Mesenchymal stem cell (in vitro differentiated cells and primary cell): ENCODE results near the gene RRP1B.

Source experiments
- DNase-seq: peaks from one replicate; pipeline ENCODE4 v3.0.0-alpha.2; 2013
- H2AFZ ChIP-seq: one replicate; pipeline ENCODE4 v1.6.1; 2013; ENCODE audit warnings: low read depth, mild to moderate bottlenecking, control low read depth, inconsistent platforms, low read length, moderate library complexity
- H2AK5ac ChIP-seq: 2 replicates; pipeline ENCODE4 v1.6.1; 2013; ENCODE audit warnings: low read length, moderate library complexity, mild to moderate bottlenecking, inconsistent platforms; ENCODE audit not compliant: severe bottlenecking
- H2BK120ac ChIP-seq: one replicate; pipeline ENCODE4 v1.6.1; 2013; ENCODE audit warnings: low read depth, mild to moderate bottlenecking, inconsistent platforms, low read length, moderate library complexity
- H2BK12ac ChIP-seq, 2 experiments: one replicate each; pipeline ENCODE4 v1.6.1; 2013; ENCODE audit warnings: inconsistent platforms in 2 of 2, low read length in 2 of 2, mild to moderate bottlenecking in 2 of 2, moderate library complexity in 2 of 2, control low read depth in 1 of 2
- H2BK15ac ChIP-seq: one replicate; pipeline ENCODE4 v1.6.1; 2013; ENCODE audit warnings: mild to moderate bottlenecking, low read depth, inconsistent platforms; ENCODE audit not compliant: poor library complexity, severe bottlenecking
- H2BK5ac ChIP-seq: 2 replicates; pipeline ENCODE4 v1.6.1; 2013; ENCODE audit warnings: low read depth, mild to moderate bottlenecking, low read length, control low read depth, inconsistent platforms; ENCODE audit not compliant: poor library complexity, severe bottlenecking
- H3K14ac ChIP-seq, 2 experiments: one replicate each; pipeline ENCODE4 v1.6.1; 2013; ENCODE audit warnings: inconsistent platforms in 2 of 2, low read length in 2 of 2, control low read depth in 1 of 2, mild to moderate bottlenecking in 1 of 2, moderate library complexity in 1 of 2
- H3K18ac ChIP-seq, 2 experiments: one replicate each; pipeline ENCODE4 v1.6.1; 2013; ENCODE audit warnings: inconsistent platforms in 2 of 2, low read length in 2 of 2, control low read depth in 1 of 2, low read depth in 1 of 2, mild to moderate bottlenecking in 1 of 2
- H3K23ac ChIP-seq, 2 experiments: one replicate each; pipeline ENCODE4 v1.6.1; 2013; ENCODE audit warnings: inconsistent platforms in 2 of 2, low read length in 2 of 2, mild to moderate bottlenecking in 2 of 2, moderate library complexity in 2 of 2, control low read depth in 1 of 2
- H3K27ac ChIP-seq: 2 replicates; pipeline ENCODE4 v1.5.1; 2013; ENCODE audit warnings: mild to moderate bottlenecking, moderate library complexity, low read length, control low read depth, inconsistent platforms; ENCODE audit not compliant: poor library complexity, severe bottlenecking
- H3K27me3 ChIP-seq, 2 experiments: 2 replicates each; pipeline versions ENCODE4 v1.6.1 to v1.7.0; 2013; ENCODE audit warnings: low read length in 2 of 2, mild to moderate bottlenecking in 2 of 2, moderate library complexity in 2 of 2, control low read depth in 1 of 2, inconsistent platforms in 1 of 2; ENCODE audit not compliant: control insufficient read depth in 1 of 2, insufficient read depth in 1 of 2
- H3K36me3 ChIP-seq, 2 experiments: 2 replicates each; pipeline versions ENCODE4 v1.6.1 to v1.7.0; 2013; ENCODE audit warnings: low read length in 2 of 2, control low read depth in 1 of 2, inconsistent platforms in 1 of 2, low read depth in 1 of 2, mild to moderate bottlenecking in 1 of 2; ENCODE audit not compliant: insufficient read depth in 2 of 2, control insufficient read depth in 1 of 2
- H3K4ac ChIP-seq, 2 experiments: one replicate each; pipeline ENCODE4 v1.6.1; 2013; ENCODE audit warnings: inconsistent platforms in 2 of 2, low read length in 2 of 2, mild to moderate bottlenecking in 2 of 2, moderate library complexity in 2 of 2, control low read depth in 1 of 2, low read depth in 1 of 2
- H3K4me1 ChIP-seq: 2 replicates; pipeline ENCODE4 v1.6.1; 2013; ENCODE audit warnings: low read depth, low read length, control low read depth; ENCODE audit not compliant: control insufficient read depth, insufficient read depth
- H3K4me2 ChIP-seq: 2 replicates; pipeline ENCODE4 v1.6.1; 2013; ENCODE audit warnings: low read length, mild to moderate bottlenecking, inconsistent platforms; ENCODE audit not compliant: poor library complexity, severe bottlenecking
- H3K4me3 ChIP-seq, 2 experiments: 2 replicates each; pipeline versions ENCODE4 v1.5.1 to v1.7.0; 2013; ENCODE audit warnings: low read length in 2 of 2, mild to moderate bottlenecking in 2 of 2, control low read depth in 1 of 2, low read depth in 1 of 2; ENCODE audit not compliant: insufficient read depth in 1 of 2
- H3K79me1 ChIP-seq: replicated peaks from 2 replicates; pipeline ENCODE4 v1.6.1; 2013; ENCODE audit warnings: mild to moderate bottlenecking, control low read depth, low read length, inconsistent platforms; ENCODE audit not compliant: poor library complexity, severe bottlenecking
- H3K9ac ChIP-seq: 2 replicates; pipeline ENCODE4 v1.7.0; 2013; ENCODE audit warnings: mild to moderate bottlenecking, low read length, moderate library complexity
- H3K9me3 ChIP-seq: 2 replicates; pipeline ENCODE4 v1.7.0; 2013; ENCODE audit warnings: mild to moderate bottlenecking, low read length; ENCODE audit not compliant: control insufficient read depth
- H4K8ac ChIP-seq: one replicate; pipeline ENCODE4 v1.6.1; 2013; ENCODE audit warnings: inconsistent platforms, mild to moderate bottlenecking, low read length, moderate library complexity
- H4K91ac ChIP-seq: one replicate; pipeline ENCODE4 v1.6.1; 2013; ENCODE audit warnings: mild to moderate bottlenecking, low read length, inconsistent platforms
- WGBS: methylation state at CpG from one replicate; pipeline ENCODE4 v1.1.7; 2013; ENCODE audit warnings: mixed read lengths; 5-methylcytosine and 5-hydroxymethylcytosine counted together

Gene RRP1B

GRCh38 chr21:43645136-43645891, 14.0 kb upstream of the RRP1B start:
- 38% methylated on average over 10 of the region's 12 CpGs for WGBS
- peak overlapping the region in 1 of 2 experiments; percentile 58 for H3K4ac ChIP-seq

GRCh38 chr21:43645976-43646375, 13.4 kb upstream of the RRP1B start:
- H3K23ac ChIP-seq: no peak overlapping the region
- H2AK5ac ChIP-seq: no peak overlapping the region
- no peaks in the 10 kb centered on the region for H3K27me3 ChIP-seq
- no peaks in the 10 kb centered on the region for H3K9me3 ChIP-seq
- H3K4me3 ChIP-seq: peak overlapping the region in 1 of 2 experiments; percentile 60
- H3K4me2 ChIP-seq: no peak overlapping the region
- no peak overlapping the region for H3K18ac ChIP-seq
- H4K8ac ChIP-seq: no peak overlapping the region
- peaks cover 4% of the 10 kb centered on the region for H3K4me1 ChIP-seq
- H3K9ac ChIP-seq: peak overlapping the region; percentile 83
- no peaks in the 10 kb centered on the region for H3K79me1 ChIP-seq
- H2BK12ac ChIP-seq: no peak overlapping the region
- H2BK120ac ChIP-seq: no peak overlapping the region
- no peak overlapping the region for H3K14ac ChIP-seq
- 71% methylated on average over 4 of the region's 4 CpGs for WGBS
- H3K4ac ChIP-seq: no peak overlapping the region
- H2BK5ac ChIP-seq: no peak overlapping the region
- no peak overlapping the region for H2BK15ac ChIP-seq
- no peak for DNase-seq
- no peak overlapping the region for H2AFZ ChIP-seq
- H3K27ac ChIP-seq: no peak overlapping the region
- H3K36me3 ChIP-seq: no peaks in the 10 kb centered on the region
- H4K91ac ChIP-seq: no peak overlapping the region

More at GRCh38 chr21:43645136-43645891, 14.0 kb upstream of the RRP1B start:
- peak overlapping the region; percentile 89 for H2BK5ac ChIP-seq
- no peak overlapping the region for H2BK15ac ChIP-seq
- H2BK12ac ChIP-seq: peak overlapping the region in 1 of 2 experiments; percentile 54
- peak overlapping the region; percentile 12 for H3K27ac ChIP-seq
- no peak overlapping the region for H2AFZ ChIP-seq
- H3K79me1 ChIP-seq: no peaks in the 10 kb centered on the region
- no peak overlapping the region for H3K23ac ChIP-seq
- H2BK120ac ChIP-seq: peak overlapping the region; percentile 61
- H4K8ac ChIP-seq: no peak overlapping the region
- no peaks in the 10 kb centered on the region for H3K27me3 ChIP-seq
- H3K9ac ChIP-seq: peak overlapping the region; percentile 83
- no peak overlapping the region for H3K4me2 ChIP-seq
- H3K18ac ChIP-seq: peak overlapping the region; percentile 22 to 92
- DNase-seq: peak; percentile 92
- H3K4me1 ChIP-seq: peaks cover 4% of the 10 kb centered on the region
- H4K91ac ChIP-seq: no peak overlapping the region
- H2AK5ac ChIP-seq: peak overlapping the region; percentile 97
- no peak overlapping the region for H3K14ac ChIP-seq
- no peaks in the 10 kb centered on the region for H3K9me3 ChIP-seq
- no peaks in the 10 kb centered on the region for H3K36me3 ChIP-seq
- H3K4me3 ChIP-seq: peak overlapping the region in 1 of 2 experiments; percentile 60

DNA sequence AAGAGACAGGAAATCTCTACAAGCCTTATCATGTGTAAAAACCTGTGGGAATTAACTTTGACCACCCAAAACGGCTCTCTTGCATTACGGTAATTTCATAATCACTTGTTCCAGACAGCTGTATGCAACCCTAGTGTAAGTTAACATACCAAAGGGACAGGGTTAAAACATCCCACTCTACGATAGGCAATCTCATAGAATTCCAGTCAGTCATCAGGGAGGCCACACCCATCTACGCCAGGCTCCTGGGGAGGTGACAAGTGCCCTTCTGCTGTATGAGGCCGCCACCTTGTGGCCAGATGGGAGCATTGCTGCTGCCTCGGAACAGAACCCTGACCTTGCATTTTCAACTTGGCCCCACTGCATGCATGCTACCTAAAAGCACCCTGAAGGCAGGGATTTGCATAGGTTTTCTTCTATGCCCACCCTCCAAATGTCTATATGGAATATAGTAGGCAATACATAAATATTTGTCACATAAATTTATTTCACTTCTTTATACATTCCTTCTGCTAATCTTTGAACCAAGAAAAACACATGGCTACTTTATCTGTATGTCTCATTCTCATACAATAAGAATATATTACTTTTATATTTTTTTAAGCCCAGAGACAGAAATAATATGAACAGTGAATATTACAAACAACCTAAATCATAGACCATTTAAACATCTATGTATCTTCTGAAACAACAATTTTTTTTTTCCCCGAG, 12.7 kb upstream of the RRP1B start:
- no peaks in the 10 kb centered on the region for H3K36me3 ChIP-seq
- H3K4me1 ChIP-seq: peaks cover 4% of the 10 kb centered on the region
- H2BK12ac ChIP-seq: no peak overlapping the region
- H3K4me3 ChIP-seq: no peak overlapping the region
- H3K9ac ChIP-seq: peak overlapping the region; percentile 83
- H4K91ac ChIP-seq: no peak overlapping the region
- 15% methylated on average over 7 of the region's 7 CpGs for WGBS
- H2AFZ ChIP-seq: no peak overlapping the region
- no peak overlapping the region for H4K8ac ChIP-seq
- no peaks in the 10 kb centered on the region for H3K9me3 ChIP-seq
- H3K4ac ChIP-seq: no peak overlapping the region
- no peaks in the 10 kb centered on the region for H3K27me3 ChIP-seq
- no peak overlapping the region for H3K27ac ChIP-seq
- DNase-seq: peak; percentile 95
- no peak overlapping the region for H3K4me2 ChIP-seq
- no peak overlapping the region for H3K14ac ChIP-seq
- no peak overlapping the region for H2BK5ac ChIP-seq
- no peak overlapping the region for H3K18ac ChIP-seq
- H2BK120ac ChIP-seq: no peak overlapping the region
- no peak overlapping the region for H2BK15ac ChIP-seq
- H3K79me1 ChIP-seq: no peaks in the 10 kb centered on the region
- no peak overlapping the region for H2AK5ac ChIP-seq
- H3K23ac ChIP-seq: no peak overlapping the region

GRCh38 chr21:43648171-43648570, 11.2 kb upstream of the RRP1B start:
- 72% methylated on average over 9 of the region's 9 CpGs for WGBS

More at GRCh38 chr21:43648171-43648570, 11.2 kb upstream of the RRP1B start:
- no peak overlapping the region for H4K8ac ChIP-seq
- no peak overlapping the region for H3K23ac ChIP-seq
- DNase-seq: no peak
- H3K9ac ChIP-seq: no peak overlapping the region
- no peak overlapping the region for H3K4me3 ChIP-seq
- no peaks in the 10 kb centered on the region for H3K79me1 ChIP-seq
- H3K4me1 ChIP-seq: peaks cover 4% of the 10 kb centered on the region
- no peak overlapping the region for H3K4me2 ChIP-seq
- no peak overlapping the region for H2BK120ac ChIP-seq
- H3K4ac ChIP-seq: peak overlapping the region in 1 of 2 experiments; percentile 27
- H3K27ac ChIP-seq: no peak overlapping the region
- no peaks in the 10 kb centered on the region for H3K36me3 ChIP-seq
- H3K27me3 ChIP-seq: no peaks in the 10 kb centered on the region
- no peak overlapping the region for H2AFZ ChIP-seq
- no peak overlapping the region for H2BK15ac ChIP-seq
- H3K9me3 ChIP-seq: no peaks in the 10 kb centered on the region
- peak overlapping the region in 1 of 2 experiments; percentile 12 for H2BK12ac ChIP-seq
- H2BK5ac ChIP-seq: no peak overlapping the region
- H2AK5ac ChIP-seq: no peak overlapping the region
- no peak overlapping the region for H4K91ac ChIP-seq
- no peak overlapping the region for H3K14ac ChIP-seq
- H3K18ac ChIP-seq: no peak overlapping the region
